Esophagus muscularis mucosa (tissue), 3 donors: ENCODE results near the gene HCST.

Source experiments
- EP300 ChIP-seq: sonication (generic); formaldehyde crosslinking; IDR thresholded peaks from one replicate; pipeline ENCODE4 v1.6.1; 2017; ENCODE audit warnings: antibody characterized with exemption
- TF ChIP-seq, protein P1 (sequence below), 3 experiments: fragments of 200-600 bp in 2 of 3; fragments of 450-650 bp in 1 of 3; sonication (generic) in 2 of 3; IDR thresholded peaks; one replicate each; pipeline ENCODE4 v1.5.1; 2017 to 2019; ENCODE audit warnings: antibody characterized with exemption in 3 of 3, mild to moderate bottlenecking in 2 of 3, moderate library complexity in 1 of 3

DNA sequence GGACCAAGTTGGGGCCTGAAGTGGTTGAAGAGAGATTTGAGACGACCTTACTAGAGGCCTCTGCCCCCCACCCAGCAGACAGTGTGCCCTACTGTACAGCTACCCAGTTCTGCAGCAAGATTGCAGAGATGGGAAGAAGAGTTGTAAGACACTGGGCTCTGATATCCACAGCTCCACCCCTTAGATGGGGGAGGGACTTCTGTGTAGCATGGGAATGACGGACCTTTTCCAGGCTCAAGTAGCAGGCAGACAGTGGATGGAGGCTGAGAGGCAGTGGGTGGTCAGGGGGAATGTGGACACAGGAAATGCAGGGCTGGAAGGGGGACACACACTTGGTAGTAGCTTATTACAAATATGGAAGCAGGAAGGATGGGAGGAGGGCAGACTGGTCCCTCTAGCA, 46.8 kb downstream of the HCST start:
- TF ChIP-seq, protein P1, sequence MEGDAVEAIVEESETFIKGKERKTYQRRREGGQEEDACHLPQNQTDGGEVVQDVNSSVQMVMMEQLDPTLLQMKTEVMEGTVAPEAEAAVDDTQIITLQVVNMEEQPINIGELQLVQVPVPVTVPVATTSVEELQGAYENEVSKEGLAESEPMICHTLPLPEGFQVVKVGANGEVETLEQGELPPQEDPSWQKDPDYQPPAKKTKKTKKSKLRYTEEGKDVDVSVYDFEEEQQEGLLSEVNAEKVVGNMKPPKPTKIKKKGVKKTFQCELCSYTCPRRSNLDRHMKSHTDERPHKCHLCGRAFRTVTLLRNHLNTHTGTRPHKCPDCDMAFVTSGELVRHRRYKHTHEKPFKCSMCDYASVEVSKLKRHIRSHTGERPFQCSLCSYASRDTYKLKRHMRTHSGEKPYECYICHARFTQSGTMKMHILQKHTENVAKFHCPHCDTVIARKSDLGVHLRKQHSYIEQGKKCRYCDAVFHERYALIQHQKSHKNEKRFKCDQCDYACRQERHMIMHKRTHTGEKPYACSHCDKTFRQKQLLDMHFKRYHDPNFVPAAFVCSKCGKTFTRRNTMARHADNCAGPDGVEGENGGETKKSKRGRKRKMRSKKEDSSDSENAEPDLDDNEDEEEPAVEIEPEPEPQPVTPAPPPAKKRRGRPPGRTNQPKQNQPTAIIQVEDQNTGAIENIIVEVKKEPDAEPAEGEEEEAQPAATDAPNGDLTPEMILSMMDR (IDR thresholded peaks at IDR 0.05) = no peak
- TF ChIP-seq EP300 = no peak
